ENCODE data around the gene ARHGAP25.
A peak's percentile ranks its signal among the peaks of the same experiment; 100 is the strongest.

DNA sequence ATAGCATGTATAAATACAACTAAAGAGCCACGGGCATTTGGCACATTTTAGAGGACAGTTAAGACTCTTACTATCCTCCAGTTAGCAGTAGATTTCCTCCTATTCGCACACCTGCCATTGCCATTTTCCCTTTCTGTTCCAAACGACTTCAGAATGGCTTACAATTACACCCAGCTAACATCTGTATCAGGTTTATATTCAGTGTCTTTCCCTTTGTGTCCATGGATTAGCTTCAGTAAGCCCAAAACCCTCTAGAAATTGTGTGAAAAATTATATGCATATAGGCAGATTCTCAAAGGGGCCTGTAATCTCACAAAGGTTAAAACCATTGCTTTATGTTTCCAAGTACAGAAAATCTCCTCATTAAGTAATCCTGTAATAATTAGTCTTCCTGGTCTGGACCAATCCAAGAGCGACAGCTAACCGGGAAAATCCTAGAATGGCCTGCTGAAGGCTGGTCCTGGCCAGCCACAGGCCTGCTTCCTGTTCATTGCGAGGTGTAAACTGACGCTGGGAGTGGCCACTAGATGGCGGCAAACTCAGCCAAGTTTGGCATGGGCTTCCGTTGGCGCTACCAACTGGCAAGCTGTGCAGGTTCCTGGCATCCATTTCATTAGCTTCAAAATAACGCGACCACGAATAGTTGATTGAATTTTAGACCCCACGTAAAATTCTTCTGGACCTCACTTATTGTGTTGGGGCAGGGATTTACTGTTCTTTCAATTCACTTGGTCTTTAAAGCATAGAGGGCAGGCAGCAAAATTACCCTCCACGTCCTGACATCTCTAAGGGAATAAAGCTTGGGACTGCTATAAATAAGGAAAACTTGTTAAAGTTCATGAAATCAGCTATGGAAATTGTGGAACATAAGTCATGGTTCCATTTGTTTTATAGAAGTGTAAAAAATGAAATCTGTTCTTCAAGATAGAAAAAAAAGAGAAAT is 17.1 kb downstream of the ARHGAP25 start:
- TF ChIP-seq, protein P1, sequence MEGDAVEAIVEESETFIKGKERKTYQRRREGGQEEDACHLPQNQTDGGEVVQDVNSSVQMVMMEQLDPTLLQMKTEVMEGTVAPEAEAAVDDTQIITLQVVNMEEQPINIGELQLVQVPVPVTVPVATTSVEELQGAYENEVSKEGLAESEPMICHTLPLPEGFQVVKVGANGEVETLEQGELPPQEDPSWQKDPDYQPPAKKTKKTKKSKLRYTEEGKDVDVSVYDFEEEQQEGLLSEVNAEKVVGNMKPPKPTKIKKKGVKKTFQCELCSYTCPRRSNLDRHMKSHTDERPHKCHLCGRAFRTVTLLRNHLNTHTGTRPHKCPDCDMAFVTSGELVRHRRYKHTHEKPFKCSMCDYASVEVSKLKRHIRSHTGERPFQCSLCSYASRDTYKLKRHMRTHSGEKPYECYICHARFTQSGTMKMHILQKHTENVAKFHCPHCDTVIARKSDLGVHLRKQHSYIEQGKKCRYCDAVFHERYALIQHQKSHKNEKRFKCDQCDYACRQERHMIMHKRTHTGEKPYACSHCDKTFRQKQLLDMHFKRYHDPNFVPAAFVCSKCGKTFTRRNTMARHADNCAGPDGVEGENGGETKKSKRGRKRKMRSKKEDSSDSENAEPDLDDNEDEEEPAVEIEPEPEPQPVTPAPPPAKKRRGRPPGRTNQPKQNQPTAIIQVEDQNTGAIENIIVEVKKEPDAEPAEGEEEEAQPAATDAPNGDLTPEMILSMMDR (IDR thresholded peaks at IDR 0.05; ENCODE audit: extremely low read depth in 1 of 2, insufficient read depth in 1 of 2, low read depth in 1 of 2, low read length in 2 of 2), result peak; percentile 88 to 92
- TF ChIP-seq POLR2AphosphoS5 (IDR thresholded peaks at IDR 0.05; ENCODE audit: insufficient read depth, low read depth, low read length), result no peak
- no peak for TF ChIP-seq POLR2A (IDR thresholded peaks at IDR 0.05; ENCODE audit: low read depth, low read length)
- no peak for TF ChIP-seq EZH2 (IDR thresholded peaks at IDR 0.05; ENCODE audit: borderline replicate concordance, low read depth, low read length, severe bottlenecking)
- TF ChIP-seq, protein P2, sequence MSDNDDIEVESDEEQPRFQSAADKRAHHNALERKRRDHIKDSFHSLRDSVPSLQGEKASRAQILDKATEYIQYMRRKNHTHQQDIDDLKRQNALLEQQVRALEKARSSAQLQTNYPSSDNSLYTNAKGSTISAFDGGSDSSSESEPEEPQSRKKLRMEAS (IDR thresholded peaks at IDR 0.05; ENCODE audit: insufficient read depth, insufficient read length), result no peak
- TF ChIP-seq MYC (IDR thresholded peaks at IDR 0.05; ENCODE audit: low read depth, low read length), result no peak
- TF ChIP-seq JUN (IDR thresholded peaks at IDR 0.05; ENCODE audit: borderline replicate concordance, insufficient read depth, insufficient read length, low read depth), result no peak
- TF ChIP-seq GATA2 (IDR thresholded peaks at IDR 0.05; ENCODE audit: insufficient read depth, insufficient read length, low read depth, low read length), result no peak
- no peak for TF ChIP-seq FOS (IDR thresholded peaks at IDR 0.05; ENCODE audit: borderline replicate concordance, insufficient read depth, low read length)

All from endothelial cell of umbilical vein (primary cell).